ENCODE data around the gene FBXL7. TPM values are rescaled to one million over a fixed set of nuclear protein-coding genes. Genes with fewer than 3 reads are reported as not detected.

FBXL7 gene
- total RNA-seq, 4 donors from 2014 or later = 6.5 to 37.0 (median 19.7) TPM

- intact Hi-C loops (cut with DNase I; ENCODE audit: low total_unique reads) = no loop called here
- Histone ChIP-seq H3K4me1 (peaks cover 0 to 9% of the 10 kb centered on the region in 2 donors), H3K27me3 (no peaks in the 10 kb centered on the region), H3K4me3 (no peak overlapping the region), H3K36me3 (no peaks in the 10 kb centered on the region), H3K9me3 (no peaks in the 10 kb centered on the region), H3K27ac (no peak overlapping the region)
- no peak for TF ChIP-seq CTCF (IDR thresholded peaks at IDR 0.05)
- TF ChIP-seq POLR2A (IDR thresholded peaks at IDR 0.05) = no peak
- no peak for DNase-seq
These were observed 18.8 kb downstream of the FBXL7 start for GRCh38 chr5:15518786-15519185.

- Histone ChIP-seq H3K9me3 (no peaks in the 10 kb centered on the region), H3K4me3 (no peak overlapping the region), H3K27me3 (no peaks in the 10 kb centered on the region), H3K27ac (no peak overlapping the region), H3K4me1 (peaks cover 0 to 5% of the 10 kb centered on the region in 2 donors), H3K36me3 (no peaks in the 10 kb centered on the region)
- intact Hi-C loops (cut with DNase I; ENCODE audit: low total_unique reads) = no loop called here
- TF ChIP-seq POLR2A (IDR thresholded peaks at IDR 0.05) = no peak
- TF ChIP-seq CTCF (IDR thresholded peaks at IDR 0.05) = no peak
- DNase-seq = no peak
These were observed 20.9 kb downstream of the FBXL7 start for GRCh38 chr5:15520856-15521255.

- no peak overlapping the region for H3K4me3 ChIP-seq
- TF ChIP-seq POLR2A (IDR thresholded peaks at IDR 0.05) (no peak), CTCF (IDR thresholded peaks at IDR 0.05) (no peak)
- H3K9me3 ChIP-seq = no peaks in the 10 kb centered on the region
- H3K27me3 ChIP-seq = no peaks in the 10 kb centered on the region
- H3K27ac ChIP-seq = no peak overlapping the region
- intact Hi-C loops (cut with DNase I; ENCODE audit: low total_unique reads) = no loop called here
- no peaks in the 10 kb centered on the region for H3K36me3 ChIP-seq
- DNase-seq = no peak
- peaks cover 0 to 5% of the 10 kb centered on the region in 2 donors for H3K4me1 ChIP-seq
These were observed 21.6 kb downstream of the FBXL7 start for GRCh38 chr5:15521381-15522186.

- Histone ChIP-seq H3K36me3 (no peaks in the 10 kb centered on the region), H3K9me3 (no peaks in the 10 kb centered on the region), H3K27ac (no peak overlapping the region), H3K27me3 (no peaks in the 10 kb centered on the region), H3K4me3 (no peak overlapping the region), H3K4me1 (peaks cover 0 to 5% of the 10 kb centered on the region in 2 donors)
- no peak for DNase-seq
- intact Hi-C loops (cut with DNase I; ENCODE audit: low total_unique reads) = no loop called here
- no peak for TF ChIP-seq POLR2A (IDR thresholded peaks at IDR 0.05)
- no peak for TF ChIP-seq CTCF (IDR thresholded peaks at IDR 0.05)
These were observed 22.2 kb downstream of the FBXL7 start for GRCh38 chr5:15522187-15522520.

- Histone ChIP-seq H3K4me3 (no peak overlapping the region), H3K36me3 (no peaks in the 10 kb centered on the region), H3K27me3 (no peaks in the 10 kb centered on the region), H3K9me3 (no peaks in the 10 kb centered on the region), H3K27ac (no peak overlapping the region), H3K4me1 (peaks cover 0 to 5% of the 10 kb centered on the region in 2 donors)
- TF ChIP-seq POLR2A (IDR thresholded peaks at IDR 0.05) (no peak), CTCF (IDR thresholded peaks at IDR 0.05) (no peak)
- intact Hi-C loops (cut with DNase I; ENCODE audit: low total_unique reads) = no loop called here
- no peak for DNase-seq
These were observed 24.7 kb downstream of the FBXL7 start for GRCh38 chr5:15524712-15525111.
